Astrocyte (in vitro differentiated cells and primary cell): Measurements from ENCODE around the gene ADAM23. TPM values are rescaled to one million over a fixed set of nuclear protein-coding genes. Genes with fewer than 3 reads are reported as not detected.

Experiments
- DNase-seq: peaks from one replicate; pipeline ENCODE4 v3.0.0-alpha.2; 2010; ENCODE audit warnings: low read depth
- FAIRE-seq: peaks from 2 replicates; lab custom pipeline; 2011; peaks lifted over from hg19 to GRCh38; lab: Jason Lieb, UNC
- H2AFZ ChIP-seq: 2 replicates; pipeline ENCODE4 v1.6.0; 2012; ENCODE audit warnings: low read depth, low read length, inconsistent platforms
- H3K27ac ChIP-seq: 2 replicates; pipeline ENCODE4 v1.5.1; 2011; ENCODE audit warnings: low read depth, low read length, inconsistent platforms
- H3K27me3 ChIP-seq: 2 replicates; pipeline ENCODE4 v1.6.0; 2011; ENCODE audit warnings: low read length, inconsistent platforms; ENCODE audit not compliant: insufficient read depth
- H3K36me3 ChIP-seq: 2 replicates; pipeline ENCODE4 v1.5.1; 2011; ENCODE audit warnings: low read length, inconsistent platforms; ENCODE audit not compliant: insufficient read depth
- H3K4me1 ChIP-seq: 2 replicates; pipeline ENCODE4 v1.5.1; 2011; ENCODE audit warnings: low read length, inconsistent platforms; ENCODE audit not compliant: insufficient read depth
- H3K4me2 ChIP-seq: 2 replicates; pipeline ENCODE4 v1.6.0; 2012; ENCODE audit warnings: low read length, inconsistent platforms
- H3K4me3 ChIP-seq: 2 replicates; pipeline ENCODE4 v1.5.1; 2011; ENCODE audit warnings: low read depth, mild to moderate bottlenecking, low read length, inconsistent platforms; ENCODE audit not compliant: insufficient read depth
- H3K79me2 ChIP-seq: 2 replicates; pipeline ENCODE4 v1.6.0; 2012; ENCODE audit warnings: mild to moderate bottlenecking, low read length, inconsistent platforms; ENCODE audit not compliant: insufficient read depth
- H3K9ac ChIP-seq: 2 replicates; pipeline ENCODE4 v1.6.0; 2012; ENCODE audit warnings: mild to moderate bottlenecking, low read length, inconsistent platforms
- H3K9me3 ChIP-seq: 2 replicates; pipeline ENCODE4 v1.5.1; 2012; ENCODE audit warnings: low read depth, mild to moderate bottlenecking, low read length, inconsistent platforms; ENCODE audit not compliant: insufficient read depth
- H4K20me1 ChIP-seq: 2 replicates; pipeline ENCODE4 v1.6.0; 2012; ENCODE audit warnings: low read length, inconsistent platforms; ENCODE audit not compliant: insufficient read depth
- H3K27ac Mint-ChIP-seq: one replicate; pipeline ENCODE4 v1.8.0; 2021; ENCODE audit warnings: mild to moderate bottlenecking, mixed read lengths; ENCODE audit not compliant: unreplicated experiment
- H3K27me3 Mint-ChIP-seq: one replicate; pipeline ENCODE4 v1.8.0; 2021; ENCODE audit warnings: low read depth, mixed read lengths; ENCODE audit not compliant: unreplicated experiment
- H3K36me3 Mint-ChIP-seq: one replicate; pipeline ENCODE4 v1.8.0; 2021; ENCODE audit warnings: low read depth, mixed read lengths; ENCODE audit not compliant: unreplicated experiment
- H3K4me1 Mint-ChIP-seq: one replicate; pipeline ENCODE4 v1.8.0; 2021; ENCODE audit warnings: low read depth, mixed read lengths; ENCODE audit not compliant: unreplicated experiment
- H3K4me3 Mint-ChIP-seq: one replicate; pipeline ENCODE4 v1.8.0; 2021; ENCODE audit warnings: mild to moderate bottlenecking, moderate library complexity, mixed read lengths; ENCODE audit not compliant: unreplicated experiment
- H3K9me3 Mint-ChIP-seq: one replicate; pipeline ENCODE4 v1.8.0; 2021; ENCODE audit warnings: mild to moderate bottlenecking, mixed read lengths; ENCODE audit not compliant: unreplicated experiment
- EZH2 ChIP-seq: IDR thresholded peaks from 2 replicates; pipeline ENCODE4 v1.6.1; 2012; ENCODE audit warnings: mild to moderate bottlenecking, low read length, inconsistent platforms; ENCODE audit not compliant: insufficient read depth
- total RNA-seq: library from RNA; stranded (reverse); gene quantifications from 2 replicates; pipeline ENCODE4 v1.2.1, GENCODE V29; 2021
- TF ChIP-seq, protein P1 (sequence below): IDR thresholded peaks from 2 replicates; pipeline ENCODE4 v1.5.1; 2011; ENCODE audit warnings: low read depth, mild to moderate bottlenecking, inconsistent platforms, low read length, moderate library complexity; ENCODE audit not compliant: insufficient read depth

The ADAM23 gene
- total RNA-seq, 1 donor from 2014 or later = 13.9 TPM

DNA sequence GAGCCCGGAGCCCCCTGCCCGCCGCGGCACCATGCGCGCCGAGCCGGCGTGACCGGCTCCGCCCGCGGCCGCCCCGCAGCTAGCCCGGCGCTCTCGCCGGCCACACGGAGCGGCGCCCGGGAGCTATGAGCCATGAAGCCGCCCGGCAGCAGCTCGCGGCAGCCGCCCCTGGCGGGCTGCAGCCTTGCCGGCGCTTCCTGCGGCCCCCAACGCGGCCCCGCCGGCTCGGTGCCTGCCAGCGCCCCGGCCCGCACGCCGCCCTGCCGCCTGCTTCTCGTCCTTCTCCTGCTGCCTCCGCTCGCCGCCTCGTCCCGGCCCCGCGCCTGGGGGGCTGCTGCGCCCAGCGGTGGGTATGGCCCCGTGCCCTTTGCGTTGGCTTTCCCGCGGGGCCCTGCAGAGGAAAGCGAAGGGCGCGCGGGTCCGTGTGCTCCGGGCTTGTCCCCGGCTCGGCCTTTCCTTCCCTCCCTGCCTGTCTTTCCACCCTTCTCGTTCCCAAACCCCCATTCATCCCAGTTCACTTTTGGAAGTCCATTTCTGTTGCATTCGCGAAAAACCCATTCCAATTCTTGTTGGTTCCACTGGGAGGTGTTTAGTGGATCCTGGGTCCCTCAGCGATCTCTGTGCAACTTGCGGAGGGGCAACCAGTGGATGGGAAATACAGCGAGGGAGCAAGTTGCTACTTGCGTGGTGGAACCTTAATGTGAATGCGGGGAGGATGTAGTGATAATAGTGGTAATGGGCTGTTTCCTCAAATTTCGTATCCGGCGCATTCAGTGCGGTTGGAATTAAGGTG is 599 bp downstream of the ADAM23 start:
- H3K79me2 ChIP-seq = no peaks in the 10 kb centered on the region
- peaks cover 6% of the 10 kb centered on the region for H3K4me1 ChIP-seq
- peak overlapping the region; percentile 89 for H3K4me2 ChIP-seq
- FAIRE-seq (no peak), DNase-seq (peak; percentile 20)
- no peaks in the 10 kb centered on the region for H3K9me3 ChIP-seq
- H3K27ac ChIP-seq = no peak overlapping the region
- H4K20me1 ChIP-seq = no peaks in the 10 kb centered on the region
- peak overlapping the region; percentile 59 for H3K4me3 ChIP-seq
- Mint-ChIP-seq H3K36me3 (no peaks in the 10 kb centered on the region), H3K4me3 (peak overlapping the region; percentile 88), H3K27ac (no peak overlapping the region), H3K9me3 (no peaks in the 10 kb centered on the region), H3K4me1 (peaks cover 5% of the 10 kb centered on the region), H3K27me3 (peaks cover 16% of the 10 kb centered on the region)
- H3K36me3 ChIP-seq = no peaks in the 10 kb centered on the region
- peak overlapping the region; percentile 50 for H3K9ac ChIP-seq
- peaks cover 25% of the 10 kb centered on the region for H3K27me3 ChIP-seq
- peak overlapping the region; percentile 71 for H2AFZ ChIP-seq
- TF ChIP-seq, protein P1, sequence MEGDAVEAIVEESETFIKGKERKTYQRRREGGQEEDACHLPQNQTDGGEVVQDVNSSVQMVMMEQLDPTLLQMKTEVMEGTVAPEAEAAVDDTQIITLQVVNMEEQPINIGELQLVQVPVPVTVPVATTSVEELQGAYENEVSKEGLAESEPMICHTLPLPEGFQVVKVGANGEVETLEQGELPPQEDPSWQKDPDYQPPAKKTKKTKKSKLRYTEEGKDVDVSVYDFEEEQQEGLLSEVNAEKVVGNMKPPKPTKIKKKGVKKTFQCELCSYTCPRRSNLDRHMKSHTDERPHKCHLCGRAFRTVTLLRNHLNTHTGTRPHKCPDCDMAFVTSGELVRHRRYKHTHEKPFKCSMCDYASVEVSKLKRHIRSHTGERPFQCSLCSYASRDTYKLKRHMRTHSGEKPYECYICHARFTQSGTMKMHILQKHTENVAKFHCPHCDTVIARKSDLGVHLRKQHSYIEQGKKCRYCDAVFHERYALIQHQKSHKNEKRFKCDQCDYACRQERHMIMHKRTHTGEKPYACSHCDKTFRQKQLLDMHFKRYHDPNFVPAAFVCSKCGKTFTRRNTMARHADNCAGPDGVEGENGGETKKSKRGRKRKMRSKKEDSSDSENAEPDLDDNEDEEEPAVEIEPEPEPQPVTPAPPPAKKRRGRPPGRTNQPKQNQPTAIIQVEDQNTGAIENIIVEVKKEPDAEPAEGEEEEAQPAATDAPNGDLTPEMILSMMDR = no peak
- no peak for TF ChIP-seq EZH2

DNA sequence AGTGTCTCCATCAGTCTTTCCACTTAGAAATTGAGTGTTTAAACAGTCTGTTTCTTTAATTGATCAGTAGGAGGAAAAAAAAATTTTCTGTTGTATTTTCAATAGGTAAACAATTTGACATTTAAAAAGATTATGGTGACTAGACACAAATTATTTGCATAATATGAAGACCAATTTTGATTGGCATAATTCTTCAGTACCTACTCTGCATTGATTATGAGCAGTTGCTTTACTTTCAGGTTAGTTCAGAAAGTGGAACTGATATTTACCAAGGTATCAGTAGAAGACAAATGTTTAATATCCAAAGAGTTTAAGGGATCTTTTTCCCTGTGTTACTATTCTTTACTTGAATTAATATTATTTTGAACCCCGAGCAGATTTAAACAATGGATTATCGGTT is 2.6 kb downstream of the ADAM23 start:
- Histone ChIP-seq H3K4me2 (no peak overlapping the region), H3K36me3 (no peaks in the 10 kb centered on the region), H3K27me3 (peaks cover 21% of the 10 kb centered on the region), H2AFZ (no peak overlapping the region), H3K79me2 (no peaks in the 10 kb centered on the region), H3K9me3 (no peaks in the 10 kb centered on the region), H3K9ac (no peak overlapping the region), H4K20me1 (no peaks in the 10 kb centered on the region), H3K4me1 (peaks cover 6% of the 10 kb centered on the region), H3K4me3 (no peak overlapping the region), H3K27ac (no peak overlapping the region)
- Mint-ChIP-seq H3K4me1 (peaks cover 5% of the 10 kb centered on the region), H3K27ac (no peak overlapping the region), H3K9me3 (no peaks in the 10 kb centered on the region), H3K4me3 (no peak overlapping the region), H3K27me3 (peaks cover 12% of the 10 kb centered on the region), H3K36me3 (no peaks in the 10 kb centered on the region)
- no peak for FAIRE-seq
- DNase-seq = no peak
- TF ChIP-seq EZH2 = no peak
- TF ChIP-seq, protein P1 = no peak

DNA sequence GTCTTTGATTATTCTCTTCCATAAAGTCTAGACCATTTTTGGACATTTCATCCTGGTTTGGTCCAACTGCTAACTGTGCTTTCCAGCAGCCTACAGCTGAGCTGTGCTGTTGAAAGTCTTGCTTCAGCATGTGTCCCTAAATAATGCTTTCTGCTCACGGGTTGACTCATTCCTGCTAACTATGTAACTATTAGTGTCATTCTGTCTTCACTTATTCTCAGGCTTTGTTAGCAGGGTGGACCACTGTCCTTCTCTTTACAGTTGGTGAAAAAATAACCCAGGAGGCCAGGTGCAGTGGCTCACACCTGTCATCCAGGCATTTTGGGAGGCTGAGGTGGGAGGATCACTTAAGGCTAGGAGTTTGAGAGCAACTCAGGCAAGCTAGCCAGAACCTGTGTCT is 8.9 kb downstream of the ADAM23 start:
- Histone ChIP-seq H3K4me3 (no peak overlapping the region), H3K27me3 (no peaks in the 10 kb centered on the region), H3K4me2 (no peak overlapping the region), H3K4me1 (no peaks in the 10 kb centered on the region), H4K20me1 (no peaks in the 10 kb centered on the region), H3K36me3 (no peaks in the 10 kb centered on the region), H3K9me3 (no peaks in the 10 kb centered on the region), H3K79me2 (no peaks in the 10 kb centered on the region), H3K9ac (no peak overlapping the region), H3K27ac (no peak overlapping the region), H2AFZ (no peak overlapping the region)
- H3K36me3 Mint-ChIP-seq = peaks cover 7% of the 10 kb centered on the region
- H3K27ac Mint-ChIP-seq = no peak overlapping the region
- H3K4me1 Mint-ChIP-seq = peaks cover 5% of the 10 kb centered on the region
- DNase-seq (no peak), FAIRE-seq (no peak)
- H3K4me3 Mint-ChIP-seq = no peak overlapping the region
- no peaks in the 10 kb centered on the region for H3K27me3 Mint-ChIP-seq
- TF ChIP-seq, protein P1 = no peak
- no peak for TF ChIP-seq EZH2
- H3K9me3 Mint-ChIP-seq = no peaks in the 10 kb centered on the region
